NCI-H2029 (cell line): ENCODE measurements around the gene ABHD18.
"Not testable (repeated sequence)": the region's sequence is repeated elsewhere in the genome, so short reads cannot be mapped to it uniquely, and the experiment has no call there.

Experiments
- DNase-seq: peaks from one replicate; lab custom pipeline; 2025; lab: John Stamatoyannopoulos, UW

The ABHD18 gene

GRCh38 chr4:127993151-127993550, 27.9 kb downstream of the ABHD18 start:
- DNase-seq: no peak

- DNase-seq: no peak
Observed at GRCh38 chr4:127995776-127996175, 30.6 kb downstream of the ABHD18 start.

- DNase-seq: not testable (repeated sequence)
Observed at GRCh38 chr4:127996521-127996920, 31.3 kb downstream of the ABHD18 start.

GRCh38 chr4:127997534-127998388, 32.6 kb downstream of the ABHD18 start:
- no peak for DNase-seq

- DNase-seq: no peak
Observed at GRCh38 chr4:128006592-128006991, 41.4 kb downstream of the ABHD18 start.

GRCh38 chr4:128009428-128009827, 44.2 kb downstream of the ABHD18 start:
- no peak for DNase-seq

- no peak for DNase-seq
Observed at GRCh38 chr4:128025319-128025718, 60.1 kb downstream of the ABHD18 start.

GRCh38 chr4:128029907-128030306, 64.7 kb downstream of the ABHD18 start:
- DNase-seq: no peak

GRCh38 chr4:128031756-128032384, 66.7 kb downstream of the ABHD18 start:
- DNase-seq: no peak

- DNase-seq: no peak
Observed at GRCh38 chr4:128039568-128039967, 74.4 kb downstream of the ABHD18 start.

- not testable (repeated sequence) for DNase-seq
Observed at GRCh38 chr4:128047019-128047418, 81.8 kb downstream of the ABHD18 start.

- not testable (repeated sequence) for DNase-seq
Observed at GRCh38 chr4:128047514-128047913, 82.3 kb downstream of the ABHD18 start.

GRCh38 chr4:128051229-128051628, 86.0 kb downstream of the ABHD18 start:
- DNase-seq: not testable (repeated sequence)

GRCh38 chr4:128054907-128055306, 89.7 kb downstream of the ABHD18 start:
- DNase-seq: not testable (repeated sequence)

- not testable (repeated sequence) for DNase-seq
Observed at GRCh38 chr4:128055441-128056206, 90.4 kb downstream of the ABHD18 start.

- no peak for DNase-seq
Observed at GRCh38 chr4:128056396-128056795, 91.2 kb downstream of the ABHD18 start.

GRCh38 chr4:128060121-128060698, 95.0 kb downstream of the ABHD18 start:
- DNase-seq: no peak

- DNase-seq: peak; percentile 93
Observed at GRCh38 chr4:128060699-128061565, 95.7 kb downstream of the ABHD18 start, which contains the start of gene LARP1B. LARP1B (plus strand) TSS chr4:128061312; CDS start chr4:128074952, 13,640 bp downstream.

GRCh38 chr4:128061566-128062536, 96.6 kb downstream of the ABHD18 start:
- DNase-seq: peak; percentile 70

- not testable (repeated sequence) for DNase-seq
Observed at GRCh38 chr4:128066453-128066820, 101.2 kb downstream of the ABHD18 start.
